NCI-H2171 treated with DMSO at 0.1 percent for 48 hours (cell line): ENCODE data around the gene ELAVL1.

Experiments used
- DNase-seq: peaks from one replicate; lab custom pipeline; 2025; lab: John Stamatoyannopoulos, UW

Gene ELAVL1

DNA sequence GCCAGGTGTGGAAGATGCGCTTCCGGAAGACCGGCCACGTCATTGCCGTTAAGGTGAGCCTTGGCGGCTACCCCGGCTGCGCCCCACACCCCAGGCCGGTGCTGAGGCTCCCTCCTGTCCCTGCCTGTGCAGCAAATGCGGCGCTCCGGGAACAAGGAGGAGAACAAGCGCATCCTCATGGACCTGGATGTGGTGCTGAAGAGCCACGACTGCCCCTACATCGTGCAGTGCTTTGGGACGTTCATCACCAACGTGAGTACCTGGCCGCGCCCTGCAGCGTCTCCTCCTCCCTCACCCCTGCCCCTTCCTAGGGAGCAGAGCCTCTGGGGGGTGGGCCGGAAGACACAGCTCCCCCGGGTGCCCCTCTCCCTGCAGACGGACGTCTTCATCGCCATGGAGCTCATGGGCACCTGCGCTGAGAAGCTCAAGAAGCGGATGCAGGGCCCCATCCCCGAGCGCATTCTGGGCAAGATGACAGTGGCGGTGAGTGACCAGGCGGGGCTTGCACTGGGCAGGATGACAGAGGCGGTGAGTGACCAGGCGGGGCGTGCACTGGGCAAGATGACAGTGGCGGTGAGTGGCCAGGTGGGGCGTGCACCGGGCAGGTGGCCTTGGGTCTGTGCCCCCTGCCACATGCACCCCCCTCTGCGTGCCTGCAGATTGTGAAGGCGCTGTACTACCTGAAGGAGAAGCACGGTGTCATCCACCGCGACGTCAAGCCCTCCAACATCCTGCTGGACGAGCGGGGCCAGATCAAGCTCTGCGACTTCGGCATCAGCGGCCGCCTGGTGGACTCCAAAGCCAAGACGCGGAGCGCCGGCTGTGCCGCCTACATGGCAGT is 94.9 kb downstream of the ELAVL1 start:
- no peak for DNase-seq

DNA sequence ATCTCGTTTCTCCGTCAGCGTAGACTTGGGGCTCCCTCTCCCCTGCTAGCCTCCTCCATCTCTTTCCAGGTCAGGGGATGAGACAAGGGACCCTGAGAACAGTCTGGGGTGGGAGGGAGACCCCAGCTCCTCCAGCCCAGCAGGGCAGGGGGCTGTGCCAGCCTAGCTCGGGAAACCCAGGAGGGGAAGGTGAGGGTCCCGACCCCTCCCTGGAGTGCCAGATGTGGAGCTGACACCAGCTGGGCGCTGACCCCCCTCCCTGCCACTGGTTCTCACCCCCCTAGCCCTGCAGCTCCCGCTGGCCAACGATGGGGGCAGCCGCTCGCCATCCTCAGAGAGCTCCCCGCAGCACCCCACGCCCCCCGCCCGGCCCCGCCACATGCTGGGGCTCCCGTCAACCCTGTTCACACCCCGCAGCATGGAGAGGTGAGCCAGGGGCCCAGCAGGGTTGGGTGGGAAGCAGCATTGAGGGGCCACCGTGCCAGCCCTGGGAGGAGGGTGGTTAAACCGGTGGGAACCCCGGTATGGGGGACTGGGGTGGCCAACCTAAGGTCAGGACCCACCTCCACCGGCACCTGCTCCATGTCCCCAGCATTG is 95.9 kb downstream of the ELAVL1 start:
- no peak for DNase-seq

DNA sequence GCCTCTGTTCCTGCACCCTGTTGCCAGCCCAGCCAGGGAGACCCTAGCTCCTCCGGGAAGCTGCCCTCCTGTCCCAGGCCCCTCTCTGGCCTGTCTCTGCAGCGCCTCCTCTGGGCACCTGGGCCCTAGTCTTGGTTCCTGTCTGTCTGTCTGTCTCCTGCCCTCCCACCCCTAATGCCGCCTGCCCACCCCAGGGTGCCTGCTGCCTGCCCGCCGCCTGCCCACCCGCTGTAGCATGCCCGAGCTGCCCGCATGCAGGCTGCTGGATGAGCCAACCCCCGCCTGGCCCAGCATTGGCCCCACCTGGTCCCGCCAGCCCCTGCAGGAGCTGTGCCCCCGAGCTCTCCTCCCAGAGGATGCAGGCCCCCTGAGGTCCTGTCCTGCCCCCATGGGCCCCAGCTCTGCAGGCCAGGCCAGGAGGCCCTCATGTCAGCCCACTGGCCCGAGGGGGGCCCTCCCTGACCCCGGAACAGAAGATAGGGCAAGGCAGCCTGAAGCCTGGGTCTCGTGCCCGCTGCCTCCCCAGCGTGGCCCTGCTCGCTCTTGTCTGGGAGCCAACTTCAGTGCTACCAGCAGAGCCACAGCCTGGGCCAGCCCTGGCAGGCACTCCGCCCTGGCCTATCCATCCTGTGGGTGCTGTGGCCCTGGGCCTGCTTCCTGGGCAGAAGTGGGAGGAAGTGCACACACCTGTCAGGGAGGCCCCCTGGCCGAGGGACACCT is 96.5 kb downstream of the ELAVL1 start:
- DNase-seq = no peak
